Suppressor macrophage (primary cell): ENCODE data around the gene ITPR2.
"Not testable (repeated sequence)": the region's sequence is repeated elsewhere in the genome, so short reads cannot be mapped to it uniquely, and the experiment has no call there.

Source experiments
- DNase-seq, 4 experiments: peaks; one replicate each; pipeline ENCODE4 v3.0.0-alpha.2; 2020 to 2022
- total RNA-seq, 17 experiments: gene quantifications; one replicate each; lab custom pipeline; 2026; ENCODE audit warnings: mixed read lengths in 6 of 17, inconsistent platforms in 3 of 17; lab: John Stamatoyannopoulos, UW

Gene ITPR2
- 98.2 to 402 (median 280) reads per million in 17 experiments for total RNA-seq

- DNase-seq, result peak; percentile 89 to 97 (median 94)
Measured at GRCh38 chr12:26832822-26833742, at the start of gene ITPR2. Gene ITPR2 (minus strand): TSS chr12:26833194. CDS start chr12:26832781, 413 bp downstream.

DNA sequence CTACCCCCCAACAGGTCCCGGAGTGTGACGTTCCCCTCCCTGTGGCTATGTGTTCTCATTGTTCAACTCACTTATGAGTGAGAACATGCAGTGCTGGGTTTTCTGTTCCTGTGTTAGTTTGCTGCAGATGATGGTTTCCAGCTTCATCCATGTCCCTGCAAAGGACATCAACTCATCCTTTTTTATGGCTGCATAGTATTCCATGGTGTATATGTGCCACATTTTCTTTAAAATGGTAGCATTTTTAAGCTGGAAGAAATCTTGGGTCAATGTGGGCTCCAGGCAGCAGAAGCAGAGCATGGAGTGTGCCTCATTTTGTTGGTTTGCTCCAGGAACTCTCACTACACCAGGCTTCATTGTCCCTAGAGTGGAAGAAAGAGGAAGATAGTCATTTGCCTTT, 47.6 kb upstream of the ITPR2 start:
- no peak for DNase-seq

DNA sequence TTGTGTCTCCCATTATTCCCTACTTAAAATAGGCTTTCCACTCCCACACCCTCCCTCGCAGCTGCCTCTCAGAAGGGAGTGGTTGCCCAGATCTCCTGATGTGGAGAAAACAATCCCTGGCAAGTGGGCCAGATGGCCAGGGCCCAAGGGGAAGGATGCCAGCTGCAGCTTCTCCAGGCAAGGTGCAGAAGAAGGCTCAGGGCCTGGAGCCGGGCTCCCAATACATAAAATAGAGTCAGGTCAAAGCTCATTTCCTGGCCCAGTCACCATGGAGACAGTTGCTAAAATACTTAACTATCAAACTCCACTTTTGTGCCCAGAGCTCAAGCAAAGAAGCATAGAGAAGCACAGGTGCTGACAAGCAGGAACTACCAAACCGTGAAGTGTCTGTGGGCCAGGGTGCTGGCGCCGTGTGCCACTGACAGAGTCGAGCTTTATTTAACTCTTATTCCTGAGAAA, 45.7 kb upstream of the ITPR2 start:
- no peak for DNase-seq

DNA sequence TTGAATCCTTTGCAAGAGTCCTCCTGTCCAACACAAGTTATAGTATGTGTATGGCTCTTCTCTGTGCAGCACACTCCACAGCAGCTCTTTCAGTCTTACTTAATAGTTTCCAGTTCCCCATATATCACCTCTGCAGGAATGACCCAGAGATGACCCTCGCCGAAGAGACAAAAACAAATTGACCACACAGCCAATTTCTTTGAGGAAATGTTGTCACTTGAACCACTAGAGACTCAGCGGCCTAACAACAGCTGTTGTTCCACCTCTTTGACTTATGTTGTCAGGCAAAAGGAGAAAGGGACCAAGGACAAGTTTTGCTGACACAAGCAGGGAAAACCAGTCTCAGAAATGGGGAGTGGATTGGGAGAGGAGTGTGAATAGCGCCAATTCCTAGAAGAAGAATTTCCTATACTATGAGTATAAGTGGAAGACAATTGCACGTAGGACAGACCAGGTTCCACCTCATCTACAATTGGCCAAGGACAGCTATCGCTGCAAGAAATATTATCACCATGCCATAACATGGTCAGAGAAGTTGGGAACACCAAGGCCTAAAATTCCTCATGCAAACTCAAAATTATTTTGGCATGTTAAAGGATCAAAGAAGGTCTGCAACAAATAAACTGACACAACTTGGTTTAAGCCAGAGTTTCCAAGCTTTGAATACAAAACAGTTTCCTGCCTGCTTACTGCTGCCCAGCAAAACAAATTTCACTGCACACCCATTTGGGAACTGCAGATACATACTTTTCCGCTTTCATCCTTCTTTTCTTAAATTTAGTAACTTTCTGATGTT, 41.7 kb upstream of the ITPR2 start:
- peak; percentile 52 to 79 (median 74) for DNase-seq

DNA sequence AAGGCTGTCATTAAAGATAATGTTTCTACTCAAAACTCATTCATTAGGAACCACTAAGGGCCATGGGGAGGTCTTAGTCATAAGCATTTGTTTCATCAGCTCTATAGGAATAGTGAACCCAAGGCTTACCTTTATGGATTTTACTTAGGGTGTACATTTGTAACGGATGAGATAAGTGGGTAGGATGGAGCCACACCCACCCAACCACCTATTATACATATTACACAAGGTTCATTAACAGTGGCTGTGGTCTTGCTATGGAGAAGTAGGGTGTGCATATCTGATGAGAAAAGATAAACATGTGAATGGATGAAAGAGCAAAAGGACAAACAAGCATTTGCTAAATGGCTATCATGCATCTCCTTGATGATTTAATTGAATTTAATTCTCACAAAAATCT, 39.6 kb upstream of the ITPR2 start:
- no peak for DNase-seq

- DNase-seq, result no peak
Measured at GRCh38 chr12:26871985-26872384, 39.0 kb upstream of the ITPR2 start.

DNA sequence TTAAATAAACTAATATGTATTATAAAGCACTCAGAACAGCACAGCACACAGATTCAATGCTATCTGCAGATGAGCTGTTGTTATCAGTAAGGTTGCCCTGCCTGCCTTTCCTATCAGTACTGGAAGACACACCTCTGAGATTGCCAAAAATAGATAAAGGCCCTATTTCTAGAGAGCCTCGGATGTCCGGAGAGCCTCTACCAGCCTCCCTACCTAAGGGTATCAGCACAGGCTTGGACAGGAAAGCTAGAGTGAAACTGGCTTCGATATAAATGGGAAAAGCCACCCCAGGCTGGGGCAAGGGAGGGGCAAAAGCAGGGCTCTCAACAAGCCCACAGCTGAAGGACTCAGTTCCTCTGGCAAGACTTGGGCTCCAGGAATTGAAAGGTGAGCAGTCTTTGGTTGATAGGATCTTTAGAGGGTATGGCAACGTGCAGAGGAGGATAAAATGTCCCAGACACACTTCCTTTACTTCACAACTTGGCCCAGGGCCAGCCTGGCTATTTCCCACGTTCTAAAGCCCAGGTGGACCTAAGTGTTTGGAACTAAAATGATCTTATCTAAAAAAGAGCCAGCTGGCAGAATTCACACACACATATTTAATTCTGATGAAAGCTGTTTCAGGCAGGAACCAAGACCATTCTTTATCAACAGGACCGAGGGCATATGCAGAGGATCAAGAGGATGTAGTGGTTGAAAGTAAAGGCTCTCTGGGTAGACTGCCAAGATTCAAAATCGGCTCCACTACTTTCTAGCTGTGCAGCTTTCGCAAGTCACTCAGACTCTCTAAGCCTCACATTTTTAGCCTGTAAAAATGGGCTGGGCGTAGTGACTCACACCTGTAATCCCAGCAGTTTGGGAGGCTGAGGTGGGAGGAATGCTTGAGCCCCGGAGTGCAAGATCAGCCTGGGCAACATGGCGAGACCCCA, 37.8 kb upstream of the ITPR2 start:
- no peak for DNase-seq

- DNase-seq, result no peak
Measured at GRCh38 chr12:26869908-26870459, 37.0 kb upstream of the ITPR2 start.

DNA sequence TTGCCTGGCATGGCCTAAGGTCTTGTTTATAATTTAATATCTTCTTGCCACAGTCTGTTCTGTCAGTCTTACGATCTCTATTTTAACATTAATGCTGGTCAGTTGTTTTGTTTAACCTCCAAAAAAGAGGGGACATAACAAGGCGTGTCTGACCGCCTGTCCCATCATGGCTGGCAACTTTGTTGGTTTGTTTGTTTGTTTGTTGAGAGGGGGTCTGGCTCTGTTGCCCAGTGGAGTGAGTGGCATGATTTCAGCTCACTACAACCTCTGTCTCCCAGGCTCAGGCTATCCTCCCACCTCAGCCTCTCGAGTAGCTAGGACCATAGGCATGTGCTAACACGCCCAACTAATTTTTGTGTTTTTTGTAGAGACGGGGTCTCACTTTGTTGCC, 36.1 kb upstream of the ITPR2 start:
- DNase-seq, result no peak

DNA sequence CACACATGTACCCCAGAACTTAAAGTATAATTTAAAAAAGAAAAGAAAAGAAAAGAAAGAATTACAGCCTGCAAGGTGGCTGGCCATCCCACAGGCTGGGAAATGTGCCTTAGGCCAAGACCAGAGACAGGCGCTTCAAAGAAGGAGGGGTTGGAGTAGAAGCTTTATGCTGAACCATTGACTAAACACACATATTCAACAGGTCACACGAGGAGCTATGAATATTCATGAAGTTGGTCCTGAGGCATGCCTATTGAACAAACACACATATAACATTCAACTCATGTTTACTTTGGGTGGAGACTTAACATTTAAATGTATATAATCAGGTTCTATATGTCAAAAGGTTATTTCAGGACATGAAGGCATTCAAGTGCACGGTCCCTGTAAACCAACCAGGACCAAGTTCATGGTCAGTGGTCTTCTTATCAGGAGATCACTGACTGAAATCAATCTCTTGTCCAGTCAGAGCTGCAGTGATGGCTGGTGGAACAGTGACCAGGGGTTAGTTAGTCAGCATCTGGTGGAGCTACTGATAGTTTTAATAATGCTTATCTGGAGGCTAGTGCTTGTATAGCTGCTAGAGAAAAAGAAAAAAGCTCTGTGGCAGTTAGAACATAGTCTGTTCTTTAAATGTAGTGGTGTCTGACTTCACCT, 35.6 kb upstream of the ITPR2 start:
- DNase-seq, result no peak

GRCh38 chr12:26867080-26867479, 34.1 kb upstream of the ITPR2 start:
- DNase-seq, result peak in 2 of 4 experiments; percentile 41 to 47

- DNase-seq, result peak in 2 of 4 experiments; percentile 24 to 32
Measured at GRCh38 chr12:26863515-26863914, 30.5 kb upstream of the ITPR2 start.

DNA sequence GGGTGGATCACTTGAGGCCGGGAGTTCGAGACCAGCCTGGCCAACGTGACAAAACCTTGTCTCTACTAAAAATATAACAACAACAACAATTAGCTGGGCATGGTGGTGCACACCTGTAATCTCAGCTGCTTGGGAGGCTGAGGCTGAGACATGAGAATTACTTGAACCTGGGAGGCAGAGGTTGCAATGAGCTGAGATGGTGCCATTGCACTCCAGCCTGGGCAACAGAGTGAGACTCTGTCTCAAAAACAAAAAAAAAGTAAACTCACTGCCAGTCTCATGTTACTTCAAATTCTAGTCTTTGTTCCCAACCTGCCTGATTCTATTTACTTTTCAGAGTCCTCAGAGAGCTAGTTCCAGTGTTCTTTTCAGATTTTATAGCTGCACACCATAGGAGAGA, 29.8 kb upstream of the ITPR2 start:
- DNase-seq, result not testable (repeated sequence)

- no peak for DNase-seq
Measured at GRCh38 chr12:26861690-26862089, 28.7 kb upstream of the ITPR2 start.

- DNase-seq, result no peak
Measured at GRCh38 chr12:26857465-26858176, 24.6 kb upstream of the ITPR2 start.

DNA sequence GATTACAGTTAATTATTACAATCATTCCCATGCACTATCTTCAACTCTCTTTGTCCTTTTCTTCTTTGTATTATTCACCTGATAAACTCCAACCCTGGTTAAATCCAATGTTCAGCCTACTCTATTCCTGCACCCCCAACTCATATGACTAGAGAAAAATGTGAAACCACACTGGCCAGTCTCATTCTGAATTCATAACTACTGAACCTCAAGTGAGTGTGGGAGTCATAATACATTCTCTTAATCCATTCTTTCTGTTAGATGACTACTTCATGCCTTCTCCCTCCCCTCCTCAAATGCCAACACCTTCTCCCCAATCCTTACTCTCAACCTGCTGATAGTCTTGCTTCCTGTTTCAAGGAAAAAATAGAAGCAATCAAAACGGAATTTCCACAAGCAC, 22.3 kb upstream of the ITPR2 start:
- no peak for DNase-seq

- DNase-seq, result no peak
Measured at GRCh38 chr12:26854031-26854390, 21.0 kb upstream of the ITPR2 start.

DNA sequence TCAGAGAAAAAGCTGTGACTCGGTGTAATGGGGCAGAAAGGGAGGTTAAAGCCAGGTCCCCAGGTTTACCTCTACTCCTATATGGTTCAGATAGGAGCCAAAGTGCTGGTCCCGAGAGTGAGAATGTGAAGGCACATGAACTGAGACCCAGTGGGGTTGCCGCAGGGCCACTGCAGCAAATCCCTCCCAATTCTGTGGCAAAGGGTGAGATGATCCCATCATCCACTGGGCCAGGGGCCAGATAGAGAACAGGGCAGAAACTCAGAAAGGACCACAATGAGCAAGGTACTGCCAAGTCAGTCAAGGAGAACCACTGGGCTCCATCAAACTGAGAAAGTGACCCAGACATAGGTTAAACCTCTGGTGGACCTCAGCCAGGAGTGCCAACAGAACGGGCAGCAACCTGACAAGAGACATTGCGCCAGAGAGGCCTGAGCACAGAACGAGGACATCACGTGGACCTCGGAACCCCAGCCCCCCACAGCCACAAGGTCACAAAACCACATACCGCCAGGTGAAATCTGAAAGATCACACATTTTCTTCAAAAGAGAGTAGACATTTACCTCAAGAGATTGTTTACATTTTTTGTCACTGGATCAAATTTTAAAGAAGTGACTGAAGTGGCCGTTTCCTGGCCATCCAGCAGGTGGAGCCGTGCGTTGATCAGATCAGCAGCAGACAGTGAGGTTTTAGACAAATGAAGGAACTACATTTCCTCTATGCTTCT, 20.5 kb upstream of the ITPR2 start:
- peak; percentile 78 to 88 (median 83) for DNase-seq

GRCh38 chr12:26851031-26851809, 18.2 kb upstream of the ITPR2 start:
- DNase-seq, result no peak
